GM12872 (cell line): ENCODE data around the gene SCNN1A.

Source experiments
- CTCF ChIP-seq: IDR thresholded peaks from 3 replicates; pipeline ENCODE4 v1.5.1; 2011; ENCODE audit warnings: low read depth, mild to moderate bottlenecking, low read length, moderate library complexity; ENCODE audit not compliant: insufficient read depth

The SCNN1A gene

DNA sequence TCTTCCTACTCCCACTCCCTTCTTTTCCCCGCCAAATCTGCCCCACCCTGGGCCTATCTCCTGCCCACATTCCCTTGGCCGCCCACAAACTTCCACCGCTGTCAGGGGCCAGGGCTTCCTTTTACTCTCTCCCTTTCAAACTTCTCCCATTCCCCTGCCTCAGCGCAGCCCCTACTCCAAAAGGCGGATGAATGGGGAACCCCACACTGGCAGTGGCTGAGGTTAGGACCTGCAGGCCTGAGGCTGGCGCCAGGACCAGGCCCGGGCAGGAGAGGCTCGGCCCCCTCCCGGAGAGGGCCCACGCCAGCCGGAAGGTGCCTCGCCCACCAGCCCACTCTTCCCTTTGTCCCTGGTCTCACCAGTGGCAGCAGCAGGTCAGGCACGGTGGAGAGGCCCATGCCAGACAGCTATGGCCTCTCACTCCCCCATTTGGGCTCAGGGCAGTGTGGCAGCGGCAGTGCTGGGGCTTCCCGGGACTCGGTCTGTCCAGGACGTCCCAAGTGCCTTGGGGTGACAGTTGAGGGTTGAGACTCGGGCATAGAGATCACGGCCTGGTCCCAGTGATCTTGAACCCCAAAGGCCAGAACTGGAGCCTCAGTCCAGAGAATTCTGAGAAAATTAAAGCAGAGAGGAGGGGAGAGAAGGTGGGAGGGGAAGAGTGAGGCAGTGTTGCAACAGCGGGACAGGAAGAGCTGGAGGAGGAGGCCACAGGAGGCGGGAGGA is 33.8 kb downstream of the SCNN1A start, which contains the start of gene TNFRSF1A:
TSS of gene TNFRSF1A (minus strand) at position 660 of the 723 bp plus-strand sequence. CDS start at position 398, 262 bp downstream.
- TF ChIP-seq CTCF: no peak

DNA sequence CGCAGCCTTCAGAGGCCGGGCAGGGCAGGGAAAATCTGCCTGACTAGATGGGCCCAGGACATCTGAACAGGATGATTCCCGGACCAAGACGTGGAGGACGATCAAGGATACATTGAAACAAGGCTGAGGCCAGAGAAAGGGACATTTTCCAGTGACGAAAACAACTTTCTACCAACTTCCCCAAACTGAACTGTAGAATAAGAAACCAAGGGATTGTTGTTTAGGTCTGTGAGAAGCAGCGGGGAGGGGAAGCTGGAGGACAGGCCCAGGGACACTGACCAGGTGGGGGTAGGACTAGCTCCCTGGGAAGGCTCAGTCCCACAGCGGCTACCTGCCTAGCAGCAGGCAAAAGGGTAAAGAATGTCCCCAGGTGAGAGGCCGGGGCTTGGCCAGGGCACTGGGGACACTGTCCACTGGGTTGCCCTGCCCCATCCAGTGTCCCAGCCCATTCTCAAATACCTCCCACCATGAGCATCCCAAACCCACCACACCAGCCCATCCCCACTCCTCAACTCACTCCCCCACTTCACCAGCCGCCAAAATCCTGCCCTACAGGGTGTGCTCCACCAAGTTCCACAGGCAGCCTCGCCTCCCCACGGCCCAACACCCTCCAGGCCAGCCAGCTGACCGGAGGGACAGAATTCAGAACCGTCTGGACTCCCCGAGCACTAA is 34.5 kb downstream of the SCNN1A start:
- no peak for TF ChIP-seq CTCF

GRCh38 chr12:6340032-6340638 is 35.2 kb downstream of the SCNN1A start:
- no peak for TF ChIP-seq CTCF

DNA sequence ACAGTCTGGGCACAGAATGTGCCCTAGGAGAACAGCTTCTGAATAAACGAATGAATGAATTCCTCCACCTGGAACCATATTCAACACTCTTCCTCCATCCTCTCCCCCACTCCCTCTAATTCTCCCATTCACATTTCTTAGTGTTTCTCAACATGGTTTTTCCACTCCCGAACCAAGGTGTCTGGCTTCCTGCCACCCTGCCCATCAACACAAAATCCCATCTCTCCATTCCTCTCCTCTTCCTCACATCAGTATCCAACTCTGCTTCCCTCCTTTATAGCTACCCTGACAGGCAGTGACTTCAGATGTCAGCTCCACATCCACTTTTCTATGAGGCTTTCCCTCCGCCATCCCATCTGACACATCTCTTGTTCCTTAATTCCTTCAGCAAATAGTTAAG is 36.4 kb downstream of the SCNN1A start:
- TF ChIP-seq CTCF: no peak

GRCh38 chr12:6337958-6338433 is 37.4 kb downstream of the SCNN1A start:
- TF ChIP-seq CTCF: no peak

GRCh38 chr12:6336889-6337853 is 38.2 kb downstream of the SCNN1A start:
- no peak for TF ChIP-seq CTCF
